HG03095 (cell line): ENCODE results near the gene CNPY1.
"Not testable (repeated sequence)": the region's sequence is repeated elsewhere in the genome, so short reads cannot be mapped to it uniquely, and the experiment has no call there.

Experiments
- ATAC-seq: cut with Tn5 transposase; IDR thresholded peaks from one replicate; pipeline ENCODE4 v1.9.1; 2021; ENCODE audit warnings: moderate library complexity; ENCODE audit not compliant: unreplicated experiment

CNPY1 gene

GRCh38 chr7:155534691-155535090, 11.7 kb downstream of the CNPY1 start:
- ATAC-seq: no peak

GRCh38 chr7:155533827-155534690, 12.3 kb downstream of the CNPY1 start:
- ATAC-seq: no peak

GRCh38 chr7:155533120-155533826, 13.1 kb downstream of the CNPY1 start:
- ATAC-seq: no peak

- ATAC-seq: no peak
Observed at GRCh38 chr7:155532792-155533119, 13.6 kb downstream of the CNPY1 start.

GRCh38 chr7:155531681-155532080, 14.7 kb downstream of the CNPY1 start:
- ATAC-seq: no peak

GRCh38 chr7:155530601-155531000, 15.8 kb downstream of the CNPY1 start:
- no peak for ATAC-seq

GRCh38 chr7:155529845-155530244, 16.5 kb downstream of the CNPY1 start:
- no peak for ATAC-seq

GRCh38 chr7:155529346-155529745, 17.0 kb downstream of the CNPY1 start:
- no peak for ATAC-seq

GRCh38 chr7:155527664-155528063, 18.7 kb downstream of the CNPY1 start:
- ATAC-seq: no peak

GRCh38 chr7:155526225-155526624, 20.1 kb downstream of the CNPY1 start:
- ATAC-seq: no peak

GRCh38 chr7:155524018-155524556, 22.3 kb downstream of the CNPY1 start:
- no peak for ATAC-seq

- ATAC-seq: no peak
Observed at GRCh38 chr7:155523168-155523675, 23.1 kb downstream of the CNPY1 start.

- ATAC-seq: no peak
Observed at GRCh38 chr7:155521743-155522398, 24.5 kb downstream of the CNPY1 start.

GRCh38 chr7:155521007-155521742, 25.2 kb downstream of the CNPY1 start:
- ATAC-seq: no peak

- ATAC-seq: no peak
Observed at GRCh38 chr7:155520114-155520513, 26.2 kb downstream of the CNPY1 start.

- ATAC-seq: not testable (repeated sequence)
Observed at GRCh38 chr7:155519358-155519757, 27.0 kb downstream of the CNPY1 start.

GRCh38 chr7:155518633-155519032, 27.7 kb downstream of the CNPY1 start:
- no peak for ATAC-seq

GRCh38 chr7:155517969-155518368, 28.4 kb downstream of the CNPY1 start:
- no peak for ATAC-seq

- ATAC-seq: no peak
Observed at GRCh38 chr7:155517452-155517851, 28.9 kb downstream of the CNPY1 start.

- ATAC-seq: no peak
Observed at GRCh38 chr7:155516466-155516865, 29.9 kb downstream of the CNPY1 start.

- ATAC-seq: no peak
Observed at GRCh38 chr7:155515318-155515717, 31.0 kb downstream of the CNPY1 start.
